DMS 273 (cell line): ENCODE data around the gene AKT3.
A peak's percentile ranks its signal among the peaks of the same experiment; 100 is the strongest.

ENCODE experiments used
- DNase-seq: peaks from one replicate; lab custom pipeline; 2025; ENCODE audit not compliant: unreplicated experiment; lab: John Stamatoyannopoulos, UW

The AKT3 gene

GRCh38 chr1:243733670-243734307 is 116.3 kb downstream of the AKT3 start:
- DNase-seq: no peak

DNA sequence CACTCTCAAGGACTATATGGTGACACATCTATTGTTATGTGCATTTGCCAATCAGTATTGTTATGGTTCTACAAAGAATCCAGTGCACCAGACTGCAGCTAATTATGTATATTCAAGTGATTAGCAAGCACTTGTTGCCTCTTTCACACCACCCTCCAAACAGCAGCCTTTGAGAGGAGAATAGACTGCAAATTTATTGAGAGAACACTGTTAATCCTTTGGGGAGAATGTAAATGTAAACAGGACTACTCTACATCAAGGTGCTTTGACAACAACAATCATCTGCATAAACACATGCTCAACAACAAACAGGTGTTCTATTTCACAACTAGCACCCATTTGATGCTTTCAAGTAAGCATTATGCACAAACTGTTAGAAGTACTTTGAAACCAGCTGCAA is 117.4 kb downstream of the AKT3 start:
- no peak for DNase-seq

DNA sequence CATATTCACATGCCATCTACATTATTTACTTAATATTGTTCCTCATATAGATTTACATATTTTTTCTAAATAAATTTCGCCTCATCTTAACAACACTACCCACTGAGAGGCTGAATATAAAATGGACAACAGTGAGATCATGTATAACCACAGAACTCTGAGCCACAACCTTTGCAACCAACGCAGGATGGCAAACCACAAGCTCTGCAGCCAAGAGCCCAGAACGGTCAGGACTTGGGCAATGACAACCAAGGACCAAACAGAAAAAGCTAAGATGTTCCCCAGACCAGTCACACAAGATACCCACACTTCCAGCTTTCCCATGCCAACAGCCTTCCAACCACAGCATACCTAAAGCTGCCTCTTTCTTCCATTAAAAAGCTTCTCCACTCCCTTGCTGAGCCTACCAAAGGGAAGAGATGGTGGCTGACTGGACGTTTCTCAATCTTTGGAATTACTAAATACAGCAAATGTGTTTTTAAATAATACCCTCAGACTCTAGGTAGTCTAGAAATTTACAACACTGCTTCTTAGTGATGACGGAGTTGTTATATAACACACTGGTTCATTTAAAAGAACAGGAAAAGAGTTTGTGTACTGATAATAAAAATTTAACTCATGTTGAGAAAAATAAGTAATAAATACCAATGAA is 117.9 kb downstream of the AKT3 start:
- no peak for DNase-seq

GRCh38 chr1:243731301-243731891 is 118.6 kb downstream of the AKT3 start:
- DNase-seq: peak; percentile 55

GRCh38 chr1:243730487-243731150 is 119.4 kb downstream of the AKT3 start:
- peak; percentile 51 for DNase-seq

DNA sequence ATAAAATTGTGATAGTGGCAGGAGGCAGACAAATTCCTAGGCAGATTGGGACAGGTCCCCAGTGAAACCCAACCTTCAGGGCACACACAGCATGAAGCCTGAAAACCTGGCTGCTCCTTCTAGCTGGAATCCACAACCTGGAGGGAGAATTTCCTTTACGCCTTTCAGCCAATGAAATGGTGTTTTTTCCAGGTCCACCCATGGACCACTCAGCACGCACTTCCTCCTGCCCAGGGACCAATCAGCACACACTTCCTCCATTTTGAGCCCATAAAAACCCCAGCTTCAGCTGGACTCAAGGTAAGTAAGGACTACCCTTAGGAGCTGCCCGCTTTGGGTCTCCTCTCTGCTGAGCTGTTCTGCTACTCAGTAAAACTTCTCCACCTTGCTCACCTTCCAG is 120.1 kb downstream of the AKT3 start:
- DNase-seq: peak; percentile 58

GRCh38 chr1:243727503-243728203 is 122.4 kb downstream of the AKT3 start:
- DNase-seq: no peak

GRCh38 chr1:243726806-243727502 is 123.1 kb downstream of the AKT3 start:
- peak; percentile 29 for DNase-seq

- DNase-seq: no peak
These were observed 124.2 kb downstream of the AKT3 start for GRCh38 chr1:243725846-243726245.

DNA sequence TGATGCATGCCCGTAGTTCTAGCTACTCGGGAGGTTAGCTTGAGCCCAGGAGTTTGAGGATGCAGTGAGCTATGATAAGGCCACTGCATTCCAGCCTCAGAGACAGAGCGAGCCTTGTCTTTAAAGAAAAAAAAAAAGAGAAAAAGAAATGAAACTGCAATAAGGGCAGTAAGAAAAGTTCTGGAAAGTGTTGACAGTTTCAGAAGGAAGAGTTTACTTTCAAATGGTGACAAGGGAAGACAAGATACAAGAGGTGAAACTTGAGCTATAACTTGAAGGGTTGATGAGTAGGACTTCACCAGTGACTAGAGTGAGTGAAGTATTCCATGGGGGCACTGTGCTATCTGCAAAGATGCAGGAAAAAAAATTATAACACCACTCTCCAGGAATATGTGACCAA is 125.0 kb downstream of the AKT3 start:
- no peak for DNase-seq

- DNase-seq: peak; percentile 66
These were observed 126.5 kb downstream of the AKT3 start for GRCh38 chr1:243723458-243724043.

- DNase-seq: peak; percentile 87
These were observed 127.0 kb downstream of the AKT3 start for GRCh38 chr1:243723050-243723449.

DNA sequence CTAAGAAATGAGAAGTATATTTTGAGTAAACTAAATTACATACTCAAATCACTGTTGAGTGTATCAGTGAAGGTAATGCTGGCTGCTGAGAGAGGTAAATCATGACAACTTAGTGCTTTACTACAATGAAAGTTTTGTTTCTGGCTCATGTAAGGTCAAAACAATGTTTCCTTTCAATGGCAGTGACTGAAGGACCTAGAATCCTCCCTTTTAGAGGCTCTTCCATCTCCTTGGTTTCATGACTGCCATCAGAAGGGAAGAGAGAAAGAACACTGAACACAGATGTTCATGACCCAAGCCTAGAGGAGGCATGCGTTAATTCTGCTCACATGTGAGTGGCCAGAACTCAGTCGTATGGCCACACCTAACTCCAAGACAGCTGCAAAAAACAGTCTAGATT is 130.6 kb downstream of the AKT3 start:
- peak; percentile 48 for DNase-seq

DNA sequence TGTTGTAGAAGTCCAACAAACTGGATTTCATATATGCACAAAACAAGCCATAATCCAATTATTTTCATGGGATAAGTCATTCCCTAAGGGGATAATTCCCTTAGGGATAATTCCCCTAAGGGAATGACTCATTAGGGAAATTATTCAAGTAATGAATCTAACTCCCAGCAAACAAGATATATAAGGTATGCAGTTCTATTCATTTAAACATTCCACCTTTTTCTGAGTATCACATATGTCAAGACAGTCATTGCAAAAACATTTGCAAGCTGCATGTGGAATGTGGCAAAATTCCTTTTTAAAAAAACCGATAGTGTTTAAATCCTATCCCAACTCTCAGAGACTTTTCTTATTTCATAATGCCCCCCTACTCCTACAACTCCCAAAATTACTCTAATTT is 131.2 kb downstream of the AKT3 start:
- DNase-seq: no peak

- no peak for DNase-seq
These were observed 132.0 kb downstream of the AKT3 start for GRCh38 chr1:243718022-243718421.

DNA sequence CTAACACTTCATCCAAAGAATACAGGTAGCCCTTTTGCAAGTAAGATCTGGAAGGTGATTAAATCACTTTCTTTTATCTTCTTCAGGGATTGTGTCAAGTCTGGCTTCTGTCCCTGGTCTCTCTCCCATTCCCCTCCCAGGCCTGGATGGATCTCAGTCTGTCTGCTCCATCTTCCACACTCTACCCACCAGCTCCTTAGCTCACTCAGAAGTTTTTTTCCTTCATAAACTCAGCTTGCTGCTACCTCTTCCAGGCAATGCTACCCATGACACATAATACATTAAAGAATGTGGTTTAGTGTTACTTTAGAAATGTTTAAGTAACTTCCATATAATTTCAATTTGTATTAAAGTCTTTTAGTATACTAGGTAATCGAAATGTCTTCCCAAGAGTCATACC is 133.1 kb downstream of the AKT3 start:
- DNase-seq: peak; percentile 54

- DNase-seq: no peak
These were observed 134.8 kb downstream of the AKT3 start for GRCh38 chr1:243715285-243715684.

GRCh38 chr1:243713470-243714186 is 136.4 kb downstream of the AKT3 start:
- peak; percentile 98 for DNase-seq

GRCh38 chr1:243712941-243713340 is 137.1 kb downstream of the AKT3 start:
- DNase-seq: peak; percentile 79

- DNase-seq: peak; percentile 47
These were observed 137.8 kb downstream of the AKT3 start for GRCh38 chr1:243712242-243712641.
